HepG2 (cell line): ENCODE measurements around the gene PIP5K1C. TPM values are rescaled to one million over a fixed set of nuclear protein-coding genes. Genes with fewer than 3 reads are reported as not detected.

Experiments used
- ATAC-seq: fragments of 200-7000 bp; cut with Tn5 transposase; 3 replicates; pipeline ENCODE4 v1.9.1; 2020; ENCODE audit warnings: mild to moderate bottlenecking, moderate library complexity
- BruUV-seq: library from RNA; stranded (reverse); fragments of 400-500 nt; replicated peaks from 2 replicates; lab custom pipeline; 2021; lab: Mats Ljungman, UMichigan
- CTCF ChIA-PET: fragments of 300-600 bp; formaldehyde crosslinking; extraction: SDS; loops from one replicate; lab custom pipeline; 2021; ENCODE audit warnings: low total read pairs, inconsistent platforms, low intra/inter-chr PET ratio; lab: Yijun Ruan, JAX
- POLR2A ChIA-PET: fragments of 350-600 bp; sonication (Branson Sonifier 250); formaldehyde crosslinking; loops from one replicate; lab custom pipeline; 2020; ENCODE audit warnings: antibody characterized with exemption, inconsistent platforms; lab: Yijun Ruan, JAX
- DNase-seq: peaks from one replicate; pipeline ENCODE4 v3.0.0-alpha.2; 2015; ENCODE audit warnings: low spot score
- FAIRE-seq: peaks from 3 replicates; lab custom pipeline; 2011; peaks lifted over from hg19 to GRCh38; lab: Jason Lieb, UNC
- H2AFZ ChIP-seq: one replicate; pipeline ENCODE4 v1.6.1; 2011; ENCODE audit warnings: low read length, inconsistent platforms
- H3K27ac ChIP-seq: fragments of 300-600 bp; 3 replicates; pipeline ENCODE4 v1.8.0; 2011; ENCODE audit warnings: mixed run types, mild to moderate bottlenecking, mixed read lengths, low read length, inconsistent platforms; ENCODE audit not compliant: insufficient read depth; ENCODE audit errors: extremely low read length
- H3K27me3 ChIP-seq, 2 experiments: fragments of 200-600 bp in 1 of 2; 2 replicates in 1 of 2; 3 replicates in 1 of 2; pipeline versions ENCODE4 v1.6.0 to v1.8.0; 2011; ENCODE audit warnings: low read length in 2 of 2, mild to moderate bottlenecking in 2 of 2, moderate library complexity in 2 of 2, inconsistent platforms in 1 of 2; ENCODE audit not compliant: insufficient read depth in 2 of 2, control insufficient read depth in 1 of 2
- H3K36me3 ChIP-seq, 2 experiments: fragments of 200-600 bp in 1 of 2; replicated peaks in 1 of 2; 2 replicates in 1 of 2; 3 replicates in 1 of 2; pipeline versions ENCODE4 v1.5.1 to v1.8.0; 2011; ENCODE audit warnings: low read length in 2 of 2, inconsistent platforms in 1 of 2; ENCODE audit not compliant: insufficient read depth in 2 of 2, control insufficient read depth in 1 of 2
- H3K4me1 ChIP-seq: 2 replicates; pipeline ENCODE4 v1.5.1; 2012; ENCODE audit warnings: low read length, inconsistent platforms; ENCODE audit not compliant: insufficient read depth
- H3K4me2 ChIP-seq: 2 replicates; pipeline ENCODE4 v1.6.0; 2011; ENCODE audit warnings: low read depth, low read length, inconsistent platforms
- H3K4me3 ChIP-seq, 3 experiments: fragments of 200-600 bp in 1 of 3; sonication (generic), shearing (Covaris generic) in 1 of 3; replicated peaks in 1 of 3; 2 replicates each; pipeline ENCODE4 v1.5.1; 2011 to 2016; ENCODE audit warnings: low read length in 3 of 3, inconsistent platforms in 2 of 3, low read depth in 2 of 3, mild to moderate bottlenecking in 2 of 3, control low read depth in 1 of 3, mixed read lengths in 1 of 3; ENCODE audit not compliant: insufficient read depth in 1 of 3
- H3K79me2 ChIP-seq: one replicate; pipeline ENCODE4 v1.6.1; 2011; ENCODE audit warnings: low read length, inconsistent platforms; ENCODE audit not compliant: insufficient read depth
- H3K9ac ChIP-seq: 2 replicates; pipeline ENCODE4 v1.6.0; 2011; ENCODE audit warnings: mild to moderate bottlenecking, low read depth, low read length, inconsistent platforms; ENCODE audit not compliant: insufficient read depth
- H3K9me3 ChIP-seq: 2 replicates; pipeline ENCODE4 v1.5.1; 2012; ENCODE audit warnings: mild to moderate bottlenecking, low read length
- H4K20me1 ChIP-seq: 2 replicates; pipeline ENCODE4 v1.6.0; 2011; ENCODE audit warnings: inconsistent platforms, mild to moderate bottlenecking, low read length, moderate library complexity; ENCODE audit not compliant: insufficient read depth
- ARID2 ChIP-seq: sonication (generic); formaldehyde crosslinking; IDR thresholded peaks from 2 replicates; pipeline ENCODE4 v1.8.1; 2022; ENCODE audit warnings: mild to moderate bottlenecking, missing genetic modification reagents, borderline replicate concordance
- ARNT2 ChIP-seq: sonication (generic); formaldehyde crosslinking; IDR thresholded peaks from 2 replicates; pipeline ENCODE4 v1.8.0; 2022; ENCODE audit warnings: mild to moderate bottlenecking, low read depth, missing genetic modification reagents, moderate library complexity
- BHLHE40 ChIP-seq: IDR thresholded peaks from 2 replicates; pipeline ENCODE4 v1.6.1; 2011; ENCODE audit warnings: low read length, improper control_type of control experiment
- CCAR2 ChIP-seq: fragments of 200-400 bp; formaldehyde crosslinking; optimal IDR thresholded peaks from 2 replicates; pipeline ENCODE3; 2018; ENCODE audit warnings: low read depth, mild to moderate bottlenecking, low read length, moderate library complexity
- ELF1 ChIP-seq: sonication (generic); formaldehyde crosslinking; IDR thresholded peaks from 2 replicates; pipeline ENCODE4 v1.4.0; 2020; ENCODE audit warnings: missing genetic modification reagents
- IRX3 ChIP-seq: sonication (generic); formaldehyde crosslinking; IDR thresholded peaks from 2 replicates; pipeline ENCODE4 v1.8.1; 2023; ENCODE audit warnings: mild to moderate bottlenecking, low read depth, missing genetic modification reagents, borderline replicate concordance
- SOX13 ChIP-seq, 3 experiments: fragments of 450-650 bp in 1 of 3; sonication (generic) in 1 of 3; formaldehyde crosslinking in 1 of 3; IDR thresholded peaks in 2 of 3; conservative IDR thresholded peaks in 1 of 3; 2 replicates each; pipeline versions ENCODE4 v1.5.0 to v1.6.1; 2016 to 2020; ENCODE audit warnings: antibody characterized with exemption in 1 of 3, mild to moderate bottlenecking in 1 of 3, missing compliant biosample characterization in 1 of 3, missing genetic modification reagents in 1 of 3, moderate library complexity in 1 of 3
- ZFP36L1 ChIP-seq: sonication (generic); formaldehyde crosslinking; IDR thresholded peaks from 2 replicates; pipeline ENCODE4 v1.8.0; 2022; ENCODE audit warnings: mild to moderate bottlenecking, missing genetic modification reagents, moderate library complexity
- ZKSCAN1 ChIP-seq: fragments of 150-350 bp; IDR thresholded peaks from 2 replicates; pipeline ENCODE4 v1.6.1; 2014; ENCODE audit warnings: low read length
- ZNF441 ChIP-seq: sonication (generic); formaldehyde crosslinking; IDR thresholded peaks from 2 replicates; pipeline ENCODE4 v1.7.0; 2021; ENCODE audit warnings: missing genetic modification reagents, borderline replicate concordance
- ZNF556 ChIP-seq: sonication (generic); formaldehyde crosslinking; IDR thresholded peaks from 2 replicates; pipeline ENCODE4 v1.4.0; 2020; ENCODE audit warnings: mild to moderate bottlenecking, missing genetic modification reagents, borderline replicate concordance
- ZNF768 ChIP-seq: sonication (generic); formaldehyde crosslinking; IDR thresholded peaks from 2 replicates; pipeline ENCODE4 v1.4.0; 2020; ENCODE audit warnings: missing genetic modification reagents
- ZNF777 ChIP-seq: sonication (generic); formaldehyde crosslinking; IDR thresholded peaks from 2 replicates; pipeline ENCODE4 v1.4.0; 2020; ENCODE audit warnings: missing genetic modification reagents
- WGBS: methylation state at CpG from one replicate; pipeline ENCODE4 v1.1.6; 2017; ENCODE audit warnings: low lambda C conversion rate; 5-methylcytosine and 5-hydroxymethylcytosine counted together
- in situ Hi-C: cut with HindIII; loops from 2 replicates; pipeline ENCODE4 v1.10.0; 2017; ENCODE audit warnings: low pct_unique_long_range_greater_than_20kb; ENCODE audit not compliant: extremely low pct_ligation_motif_present
- intact Hi-C: fragments of 100-400 bp; cut with micrococcal nuclease; formaldehyde crosslinking; loops from one replicate; pipeline ENCODE4 v1.10.0; 2022; ENCODE audit not compliant: unreplicated experiment
- polyA plus RNA-seq, 8 experiments: library from polyadenylated mRNA; depleted of rRNA in 3 of 8; stranded (reverse) in 7 of 8; unstranded in 1 of 8; fragments of >200 nt; fragmentation: Illumina TruSeq in 4 of 8; extraction: Trizol in 4 of 8; gene quantifications; 2 replicates each; pipeline versions ENCODE4 v1.2.1 to v1.2.3, GENCODE V29; 2011 to 2016; ENCODE audit warnings: low read depth in 4 of 8, missing spikeins in 1 of 8, mixed read lengths in 1 of 8; ENCODE audit not compliant: insufficient read depth in 1 of 8
- total RNA-seq, 5 experiments: library from RNA; depleted of rRNA; stranded (reverse); fragments of >200 nt; fragmentation: Illumina TruSeq; extraction: Trizol; gene quantifications; 2 replicates each; pipeline ENCODE4 v1.2.3, GENCODE V29; 2016; ENCODE audit warnings: low read depth in 1 of 5
- TF ChIP-seq, protein P1 (sequence below): sonication (generic); formaldehyde crosslinking; IDR thresholded peaks from 2 replicates; pipeline ENCODE4 v1.8.1; 2023; ENCODE audit warnings: missing genetic modification reagents, inconsistent platforms, borderline replicate concordance
- TF ChIP-seq, protein P2 (sequence below): sonication (generic); formaldehyde crosslinking; IDR thresholded peaks from 2 replicates; pipeline ENCODE4 v1.5.0; 2020; ENCODE audit warnings: missing genetic modification reagents, mild to moderate bottlenecking, borderline replicate concordance
- TF ChIP-seq, protein P3 (sequence below): IDR thresholded peaks from 2 replicates; pipeline ENCODE4 v1.6.1; 2018; ENCODE audit warnings: missing genetic modification reagents, mild to moderate bottlenecking, missing compliant biosample characterization

Gene PIP5K1C
- total and polyA plus RNA-seq, 2 of the 13 experiments (the other 11 are each of a cell fraction or from before 2014, with no cell fraction given), result 3.6 to 4.3 TPM

DNA sequence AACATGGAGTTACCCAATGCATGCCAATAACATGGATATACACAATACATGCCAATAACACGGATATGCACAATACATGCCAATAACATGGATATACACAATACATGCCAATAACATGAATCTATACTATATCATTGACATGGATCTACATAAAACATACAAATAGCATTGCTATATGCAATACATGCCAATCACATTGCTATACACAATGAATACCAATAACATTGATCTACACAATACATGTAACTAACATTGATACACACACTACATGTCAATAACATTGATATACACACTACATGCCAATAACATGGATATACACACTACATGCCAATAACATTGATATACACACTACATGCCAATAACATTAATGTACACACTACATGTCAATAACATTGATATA, 932 bp upstream of the PIP5K1C start (continued):
- no peak for TF ChIP-seq ZNF777 (CRISPR knock-in tag)
- TF ChIP-seq, protein P1, sequence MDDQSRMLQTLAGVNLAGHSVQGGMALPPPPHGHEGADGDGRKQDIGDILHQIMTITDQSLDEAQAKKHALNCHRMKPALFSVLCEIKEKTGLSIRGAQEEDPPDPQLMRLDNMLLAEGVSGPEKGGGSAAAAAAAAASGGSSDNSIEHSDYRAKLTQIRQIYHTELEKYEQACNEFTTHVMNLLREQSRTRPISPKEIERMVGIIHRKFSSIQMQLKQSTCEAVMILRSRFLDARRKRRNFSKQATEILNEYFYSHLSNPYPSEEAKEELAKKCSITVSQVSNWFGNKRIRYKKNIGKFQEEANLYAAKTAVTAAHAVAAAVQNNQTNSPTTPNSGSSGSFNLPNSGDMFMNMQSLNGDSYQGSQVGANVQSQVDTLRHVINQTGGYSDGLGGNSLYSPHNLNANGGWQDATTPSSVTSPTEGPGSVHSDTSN (CRISPR knock-in tag), result no peak
- no peak for TF ChIP-seq ZNF556
- TF ChIP-seq ZKSCAN1, result no peak
- no peak for TF ChIP-seq ZFP36L1 (CRISPR knock-in tag)
- TF ChIP-seq CCAR2, result no peak
- TF ChIP-seq SOX13 (IDR thresholded peaks at IDR 0.05), result no peak
- TF ChIP-seq SOX13 (CRISPR knock-in tag; conservative IDR thresholded peaks at IDR 0.05 in 1 of 2, IDR thresholded peaks at IDR 0.05 in 1 of 2), result no peak

DNA sequence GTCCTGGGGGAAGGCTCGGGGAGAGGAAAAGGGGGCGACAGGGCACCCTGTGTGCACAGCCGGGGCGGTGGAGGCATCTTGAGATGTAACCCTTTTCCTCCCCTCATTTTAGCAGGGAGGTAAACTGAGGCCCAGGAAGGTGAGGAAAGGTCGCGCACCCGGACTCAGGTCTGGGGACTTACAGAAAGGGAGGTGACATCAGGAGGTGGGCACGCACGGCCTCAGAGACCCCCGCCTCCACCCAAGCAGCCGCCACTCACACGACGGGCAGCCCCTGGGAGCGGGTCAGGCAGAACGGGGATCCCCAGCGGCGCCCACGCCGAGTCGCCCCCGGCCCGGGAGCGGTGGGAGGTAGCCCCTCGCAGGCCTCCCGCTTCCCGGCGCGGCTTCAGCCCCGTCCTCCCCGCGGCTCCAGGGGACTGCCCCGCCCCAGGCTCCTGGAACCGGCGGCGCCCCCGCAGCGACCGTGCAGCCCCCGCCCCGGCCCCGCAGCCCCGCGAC, 477 bp downstream of the PIP5K1C start:
- Histone ChIP-seq H3K4me3 (peak overlapping the region; percentile 81 to 93 (median 89)), H4K20me1 (peaks cover 5% of the 10 kb centered on the region; the same call in 1 of the 2 replicates), H3K27me3 (no peaks in the 10 kb centered on the region; a peak in 1 of 5 replicates), H3K9ac (peak overlapping the region; percentile 85), H3K9me3 (no peaks in the 10 kb centered on the region), H3K79me2 (peaks cover 26% of the 10 kb centered on the region), H3K36me3 (no peaks in the 10 kb centered on the region), H3K27ac (peak overlapping the region; percentile 18), H2AFZ (no peak overlapping the region), H3K4me2 (peak overlapping the region; percentile 97), H3K4me1 (peaks cover 15% of the 10 kb centered on the region)
- in situ Hi-C loops (no loop called here), intact Hi-C loops (loop anchor here (5.0 to 10.0 kb wide), 2 partner anchors 32 to 65 kb away; partner anchors contain the start of genes APBA3 and MRPL54)
- WGBS, result no CpG with 5 or more reads among the region's 43 CpGs
- POLR2A ChIA-PET, result interaction anchor here (1.0 kb wide), 1 partner anchor 12 kb away, joined by 3 read pairs; no protein-coding TSS in a partner anchor
- FAIRE-seq, result no peak
- no peak for DNase-seq
- peak; percentile 8 for ATAC-seq
- CTCF ChIA-PET, result interaction anchor here (1.3 kb wide), 1 partner anchor 33 kb away, joined by 5 read pairs; no protein-coding TSS in a partner anchor
- BruUV-seq, result no TSS peak
- TF ChIP-seq ARNT2 (CRISPR knock-in tag), result peak; percentile 34; the same call in 1 of the 2 replicates
- peak; percentile 3; the same call in 1 of the 2 replicates for TF ChIP-seq ZNF768
- TF ChIP-seq IRX3 (CRISPR knock-in tag), result 0 out of 2 replicates have a peak, but pooled peaks have one; percentile 31
- TF ChIP-seq, protein P2, sequence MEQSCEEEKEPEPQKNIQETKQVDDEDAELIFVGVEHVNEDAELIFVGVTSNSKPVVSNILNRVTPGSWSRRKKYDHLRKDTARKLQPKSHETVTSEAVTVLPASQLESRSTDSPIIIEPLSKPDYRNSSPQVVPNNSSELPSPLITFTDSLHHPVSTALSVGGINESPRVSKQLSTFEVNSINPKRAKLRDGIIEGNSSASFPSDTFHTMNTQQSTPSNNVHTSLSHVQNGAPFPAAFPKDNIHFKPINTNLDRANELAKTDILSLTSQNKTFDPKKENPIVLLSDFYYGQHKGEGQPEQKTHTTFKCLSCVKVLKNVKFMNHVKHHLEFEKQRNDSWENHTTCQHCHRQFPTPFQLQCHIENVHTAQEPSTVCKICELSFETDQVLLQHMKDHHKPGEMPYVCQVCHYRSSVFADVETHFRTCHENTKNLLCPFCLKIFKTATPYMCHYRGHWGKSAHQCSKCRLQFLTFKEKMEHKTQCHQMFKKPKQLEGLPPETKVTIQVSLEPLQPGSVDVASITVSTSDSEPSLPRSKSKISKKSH, result 0 out of 2 replicates have a peak, but pooled peaks have one; percentile 19
- TF ChIP-seq, protein P3, sequence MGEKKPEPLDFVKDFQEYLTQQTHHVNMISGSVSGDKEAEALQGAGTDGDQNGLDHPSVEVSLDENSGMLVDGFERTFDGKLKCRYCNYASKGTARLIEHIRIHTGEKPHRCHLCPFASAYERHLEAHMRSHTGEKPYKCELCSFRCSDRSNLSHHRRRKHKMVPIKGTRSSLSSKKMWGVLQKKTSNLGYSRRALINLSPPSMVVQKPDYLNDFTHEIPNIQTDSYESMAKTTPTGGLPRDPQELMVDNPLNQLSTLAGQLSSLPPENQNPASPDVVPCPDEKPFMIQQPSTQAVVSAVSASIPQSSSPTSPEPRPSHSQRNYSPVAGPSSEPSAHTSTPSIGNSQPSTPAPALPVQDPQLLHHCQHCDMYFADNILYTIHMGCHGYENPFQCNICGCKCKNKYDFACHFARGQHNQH (CRISPR knock-in tag), result no peak
- 0 out of 2 replicates have a peak, but pooled peaks have one; percentile 0 for TF ChIP-seq ARID2 (CRISPR knock-in tag)
- TF ChIP-seq ZNF441 (CRISPR knock-in tag), result peak; percentile 30; the same call in 1 of the 2 replicates
- no peak for TF ChIP-seq BHLHE40
- 0 out of 2 replicates have a peak, but pooled peaks have one; percentile 13 for TF ChIP-seq ELF1 (CRISPR knock-in tag)
